Measurements from ENCODE around the gene ZNF296.

The ZNF296 gene

DNA sequence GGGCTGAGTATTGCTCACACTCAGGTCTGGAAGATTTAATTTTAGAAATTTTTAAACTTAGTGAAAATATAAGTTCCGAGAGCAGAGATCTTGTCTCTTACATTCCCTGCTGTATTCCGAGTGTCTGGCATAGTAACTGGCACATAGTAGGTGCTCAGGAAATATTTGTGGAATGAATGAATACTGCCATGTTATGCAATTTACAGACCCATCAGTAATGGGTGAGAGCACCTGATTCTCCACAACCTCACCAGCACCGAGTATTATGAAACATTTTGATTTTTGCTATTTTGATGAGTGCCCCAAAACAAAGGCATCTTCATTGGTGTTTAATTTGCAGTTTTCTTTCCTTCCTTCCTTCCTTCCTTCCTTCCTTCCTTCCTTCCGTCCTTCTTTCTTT, 53.2 kb downstream of the ZNF296 start:
- DNase-seq (ENCODE audit: low read depth in 2 of 2) = no peak

- DNase-seq (ENCODE audit: low read depth in 2 of 2) = no peak
Measured at GRCh38 chr19:45021971-45022370, 54.3 kb downstream of the ZNF296 start.
